ENCODE results near the gene HBG2.
"Not testable (repeated sequence)": the region's sequence is repeated elsewhere in the genome, so short reads cannot be mapped to it uniquely, and the experiment has no call there.

Gene HBG2

DNA sequence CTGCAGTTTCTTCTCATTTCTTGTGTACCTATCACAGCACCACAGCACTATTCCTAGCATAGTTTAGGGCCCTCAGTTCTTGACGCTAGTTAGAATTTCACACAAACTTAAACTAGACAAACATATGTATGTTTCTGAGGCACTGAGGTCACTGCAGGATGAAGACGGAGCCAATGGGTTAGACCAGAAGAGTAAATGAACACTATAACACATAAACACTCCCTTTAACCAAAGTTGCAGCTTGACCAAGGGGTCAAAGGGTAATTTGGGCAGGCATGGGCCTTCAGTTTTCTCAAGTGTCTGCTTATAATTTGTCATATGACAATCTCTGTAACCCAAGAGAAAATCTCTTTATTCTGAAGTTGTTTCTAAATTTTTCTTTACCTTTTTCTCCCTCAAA is 28.0 kb upstream of the HBG2 start:
- DNase-seq (ENCODE audit: low read depth in 1 of 2, low spot score in 1 of 2), result no peak

GRCh38 chr11:5281596-5281995 is 27.0 kb upstream of the HBG2 start:
- no peak for DNase-seq (ENCODE audit: low read depth in 1 of 2, low spot score in 1 of 2)

GRCh38 chr11:5280582-5281102 is 26.1 kb upstream of the HBG2 start:
- no peak for DNase-seq (ENCODE audit: low read depth in 1 of 2, low spot score in 1 of 2)

DNA sequence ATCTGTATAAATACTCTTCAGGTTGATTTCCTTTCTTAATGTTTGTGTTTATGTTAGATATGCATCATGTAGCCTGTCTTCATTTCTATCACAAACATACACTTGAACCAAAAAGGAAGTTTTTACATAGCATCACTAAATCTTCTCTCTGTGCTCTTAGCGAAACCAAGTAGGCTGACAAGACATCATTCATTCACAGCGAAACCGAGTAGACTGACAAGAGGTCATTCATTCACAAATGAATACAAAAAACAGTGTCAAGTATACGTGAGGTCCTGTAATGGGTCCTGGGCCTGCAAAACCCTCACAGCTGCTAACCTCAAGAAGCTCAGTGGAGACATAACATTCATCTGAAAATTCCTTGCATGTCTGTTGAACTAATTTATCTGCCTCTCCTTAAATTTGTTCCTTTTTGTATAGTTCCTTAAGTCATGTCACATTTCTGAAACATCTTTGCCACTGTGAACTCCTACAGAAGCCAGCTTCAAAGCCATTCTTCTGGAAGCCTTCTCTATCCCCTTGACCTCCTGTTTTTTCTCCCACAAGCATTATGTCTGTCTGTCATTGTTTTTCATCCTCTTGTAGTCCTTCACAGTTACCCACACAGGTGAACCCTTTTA is 25.0 kb upstream of the HBG2 start:
- DNase-seq (ENCODE audit: low read depth in 1 of 2, low spot score in 1 of 2), result no peak

DNA sequence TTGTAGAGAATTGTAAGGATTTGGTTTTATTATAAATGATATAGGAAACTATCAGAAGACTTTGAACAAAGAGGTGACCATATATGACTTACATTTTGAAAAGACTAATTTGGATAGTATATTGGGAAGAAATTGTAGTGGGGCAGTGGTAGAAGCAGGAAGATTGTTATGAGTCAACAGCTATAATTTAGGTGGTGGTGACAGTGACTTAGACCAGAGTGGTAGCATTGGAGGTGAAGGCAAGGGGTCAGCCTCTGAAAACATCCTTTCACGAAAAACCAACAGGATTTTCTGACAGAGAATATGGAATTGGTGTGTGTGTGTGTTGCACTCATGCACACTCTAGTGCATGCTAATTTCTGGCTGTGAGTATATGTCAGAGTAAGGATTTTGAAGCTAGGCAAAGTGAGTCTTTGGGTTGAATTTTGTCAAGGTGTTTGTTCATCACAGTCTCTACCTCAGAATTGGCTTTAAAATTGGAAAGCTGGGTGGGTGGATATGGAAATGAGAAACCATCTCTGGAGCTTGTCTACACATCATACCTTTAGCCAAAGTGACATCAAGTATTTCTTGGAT is 23.3 kb upstream of the HBG2 start:
- no peak for DNase-seq (ENCODE audit: low read depth in 1 of 2, low spot score in 1 of 2)

DNA sequence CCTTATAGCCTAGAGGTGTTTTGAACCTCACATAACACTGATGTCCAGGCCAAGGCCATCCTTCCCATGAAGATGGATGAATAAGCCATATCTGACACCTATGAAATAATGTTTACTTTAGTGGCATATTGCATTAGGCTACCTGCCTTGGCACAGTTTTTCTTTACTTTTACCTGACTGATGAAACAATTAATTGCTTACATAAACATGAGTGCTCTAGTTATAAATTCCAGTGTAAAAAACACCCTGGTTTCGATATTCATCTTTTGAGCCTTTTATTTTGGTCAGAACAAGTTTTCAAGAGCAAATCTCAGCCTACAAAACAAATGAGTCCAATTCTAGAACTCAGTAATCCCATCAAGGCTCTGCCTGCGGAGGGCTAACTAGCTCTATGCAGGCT is 22.1 kb upstream of the HBG2 start:
- DNase-seq (ENCODE audit: low read depth in 1 of 2, low spot score in 1 of 2), result no peak

GRCh38 chr11:5275369-5276110 is 21.0 kb upstream of the HBG2 start:
- DNase-seq (ENCODE audit: low read depth in 1 of 2, low spot score in 1 of 2), result no peak

DNA sequence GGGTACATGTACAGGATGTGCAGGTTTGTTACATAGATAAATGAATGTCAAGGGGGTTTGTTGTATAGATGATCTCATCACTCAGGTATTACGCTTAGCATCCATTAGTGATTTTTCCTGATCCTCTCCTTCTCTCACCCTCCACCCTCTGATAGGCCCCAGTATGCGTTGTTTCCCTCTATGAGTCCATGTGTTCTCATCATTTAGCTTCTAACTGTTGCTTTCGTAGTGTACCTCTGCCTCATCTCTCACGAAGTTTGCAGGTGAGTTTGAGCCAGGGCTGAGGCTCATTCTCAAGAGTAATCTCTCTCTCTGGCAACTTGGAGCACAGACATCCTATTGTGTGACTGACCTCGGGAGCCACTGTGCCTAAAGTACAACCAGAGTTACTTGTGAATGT is 19.8 kb upstream of the HBG2 start:
- DNase-seq (ENCODE audit: low read depth in 1 of 2, low spot score in 1 of 2), result no peak

- DNase-seq (ENCODE audit: low read depth in 1 of 2, low spot score in 1 of 2), result no peak
Observed at GRCh38 chr11:5272395-5273017, 17.9 kb upstream of the HBG2 start.

GRCh38 chr11:5269715-5270147 is 15.2 kb upstream of the HBG2 start, which contains the start of gene HBE1:
TSS of gene HBE1 (minus strand) at chr11:5269945. CDS start at chr11:5269890, 55 bp downstream.
- DNase-seq (ENCODE audit: low read depth in 1 of 2, low spot score in 1 of 2), result no peak

DNA sequence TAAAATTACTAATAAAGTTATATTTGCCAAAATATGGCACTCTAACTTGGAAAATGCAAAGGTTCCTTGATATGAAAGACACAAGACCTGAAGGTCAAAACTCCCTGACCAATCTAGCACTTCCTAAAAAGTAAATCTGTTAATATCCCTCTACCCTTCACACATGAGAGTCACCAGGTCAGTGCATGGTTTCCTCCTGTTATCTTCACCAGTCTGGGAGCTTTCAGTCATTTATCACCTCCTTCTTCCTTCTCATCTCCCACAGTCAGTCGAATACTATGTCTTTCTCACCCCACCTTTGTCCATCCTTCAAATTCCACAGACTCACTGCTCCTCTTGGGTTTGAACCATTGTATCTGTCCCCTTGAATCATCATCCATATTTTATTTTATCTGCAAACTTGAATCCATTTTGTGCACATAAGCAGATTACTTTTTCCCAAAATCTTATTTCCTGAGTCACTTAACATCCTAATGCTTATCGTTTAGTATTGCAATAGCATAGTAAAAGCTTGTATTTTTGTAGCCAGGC is 12.5 kb upstream of the HBG2 start:
- DNase-seq (ENCODE audit: low read depth in 1 of 2, low spot score in 1 of 2), result no peak

DNA sequence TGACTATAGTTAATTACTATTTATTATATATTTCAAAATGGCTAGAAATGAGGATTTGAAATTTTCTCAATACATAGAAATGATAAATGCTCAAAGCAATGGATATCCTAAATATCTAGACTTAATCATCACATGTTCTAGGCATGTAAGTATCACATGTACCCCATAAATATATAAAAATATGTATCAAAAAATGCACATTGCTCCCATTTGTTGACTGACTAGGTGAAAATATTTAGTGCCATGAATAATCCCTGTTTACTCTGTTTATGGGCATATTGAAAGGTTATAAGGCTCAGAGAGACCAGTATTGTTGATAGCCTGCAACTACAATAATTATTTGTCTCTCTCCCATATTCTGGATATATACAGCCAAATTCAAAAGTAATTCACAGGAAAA is 12.0 kb upstream of the HBG2 start:
- no peak for DNase-seq (ENCODE audit: low read depth in 1 of 2, low spot score in 1 of 2)

- DNase-seq (ENCODE audit: low read depth in 1 of 2, low spot score in 1 of 2), result no peak
Observed at GRCh38 chr11:5265832-5266231, 11.3 kb upstream of the HBG2 start.

DNA sequence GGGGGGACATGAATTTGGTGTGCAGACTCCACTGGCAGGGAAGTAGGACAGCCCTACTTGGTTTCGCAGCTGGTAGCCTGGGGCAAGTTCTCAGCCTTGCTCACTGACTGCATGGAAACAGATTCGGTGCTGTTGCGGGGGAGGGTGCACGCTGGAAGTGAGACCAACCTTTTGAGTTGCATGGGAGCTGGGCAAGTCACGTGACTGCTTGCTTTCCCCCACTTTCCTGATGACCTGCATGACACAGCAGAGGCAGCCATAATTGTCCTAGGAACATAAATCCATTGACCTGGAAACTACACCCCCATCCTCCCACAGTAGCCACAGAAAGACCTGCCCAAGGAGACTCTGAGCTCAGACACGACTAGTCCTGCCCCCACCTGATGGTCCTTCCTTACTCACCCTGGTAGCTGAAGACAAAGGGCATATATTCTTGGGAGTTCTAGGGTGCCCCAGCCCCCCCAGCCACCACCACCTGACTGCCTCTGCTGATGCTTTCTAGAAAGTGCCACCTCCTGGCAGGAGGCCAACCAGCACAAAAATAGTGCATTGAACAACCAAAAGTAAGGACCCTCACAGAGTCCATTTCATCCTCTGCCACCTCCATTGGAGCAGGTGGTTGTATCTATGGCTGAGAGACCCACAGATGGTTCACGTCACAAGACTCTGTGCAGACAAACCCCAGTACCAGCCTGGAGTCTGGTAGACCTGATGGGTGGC is 4.1 kb upstream of the HBG2 start:
- DNase-seq (ENCODE audit: low read depth in 1 of 2, low spot score in 1 of 2), result no peak

DNA sequence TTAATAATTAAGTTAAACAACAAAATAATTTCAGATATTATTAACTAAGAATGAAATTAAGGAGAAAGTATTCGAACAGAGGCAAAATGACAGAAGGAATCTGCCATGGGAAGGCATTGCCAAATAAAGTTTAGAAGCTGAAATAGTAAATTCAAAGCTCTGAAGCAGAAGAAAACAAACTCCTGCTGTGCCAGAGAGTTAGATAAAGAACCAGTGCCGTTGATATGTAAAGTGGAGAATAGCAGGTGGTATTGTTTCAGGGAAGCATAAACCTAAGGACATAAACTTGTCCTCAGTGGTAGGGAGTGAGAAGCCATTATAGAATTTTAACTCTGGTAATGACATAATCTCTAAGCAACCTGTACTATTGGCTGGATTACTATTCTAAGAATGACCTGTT is 2.7 kb upstream of the HBG2 start:
- no peak for DNase-seq (ENCODE audit: low read depth in 1 of 2, low spot score in 1 of 2)

DNA sequence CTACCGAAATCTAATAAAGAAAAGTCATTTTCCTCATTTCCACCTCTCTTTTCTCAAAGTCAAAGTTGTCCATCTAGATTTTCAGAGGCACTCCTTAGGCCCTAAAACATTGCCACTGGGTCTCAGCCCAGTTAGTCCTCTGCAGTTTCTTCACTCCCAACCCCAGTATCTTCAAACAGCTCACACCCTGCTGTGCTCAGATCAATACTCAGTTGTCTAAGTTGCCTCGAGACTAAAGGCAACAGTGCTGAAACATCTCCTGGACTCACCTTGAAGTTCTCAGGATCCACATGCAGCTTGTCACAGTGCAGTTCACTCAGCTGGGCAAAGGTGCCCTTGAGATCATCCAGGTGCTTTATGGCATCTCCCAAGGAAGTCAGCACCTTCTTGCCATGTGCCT is 558 bp downstream of the HBG2 start:
- not testable (repeated sequence) for DNase-seq (ENCODE audit: low read depth in 1 of 2, low spot score in 1 of 2)

DNA sequence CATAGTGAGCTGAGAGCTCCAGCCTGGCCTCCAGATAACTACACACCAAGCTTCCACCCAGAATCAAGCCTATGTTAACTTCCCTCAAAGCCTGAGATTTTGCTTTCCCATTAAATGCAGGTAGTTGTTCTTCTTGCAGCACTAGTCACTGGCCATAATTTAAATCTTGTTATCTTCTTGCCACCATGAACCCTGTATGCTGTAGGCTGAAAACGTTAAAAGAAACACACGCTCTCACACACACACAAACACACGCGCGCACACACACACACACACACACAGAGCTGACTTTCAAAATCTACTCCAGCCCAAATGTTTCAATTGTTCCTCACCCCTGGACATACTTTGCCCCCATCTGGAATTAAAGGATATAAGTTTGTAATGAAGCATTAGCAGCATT is 1.1 kb downstream of the HBG2 start:
- DNase-seq (ENCODE audit: low read depth in 1 of 2, low spot score in 1 of 2), result not testable (repeated sequence)

DNA sequence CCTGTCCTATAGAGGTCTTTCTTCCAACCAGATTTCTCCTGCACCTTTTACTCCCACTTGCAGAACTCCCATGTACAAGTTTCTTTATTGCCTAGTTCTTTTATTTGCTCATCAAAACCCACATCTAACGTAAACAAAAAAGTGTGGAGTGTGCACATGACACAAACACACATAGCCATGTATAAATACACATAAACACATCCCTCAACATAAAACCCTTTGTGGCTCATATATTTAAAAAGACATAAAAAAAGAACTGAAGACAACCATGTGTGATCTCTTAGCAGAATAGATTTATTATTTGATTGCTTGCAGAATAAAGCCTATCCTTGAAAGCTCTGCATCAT is 1.7 kb downstream of the HBG2 start:
- no peak for DNase-seq (ENCODE audit: low read depth in 1 of 2, low spot score in 1 of 2)

GRCh38 chr11:5252192-5252918 is 2.2 kb downstream of the HBG2 start:
- no peak for DNase-seq (ENCODE audit: low read depth in 1 of 2, low spot score in 1 of 2)

DNA sequence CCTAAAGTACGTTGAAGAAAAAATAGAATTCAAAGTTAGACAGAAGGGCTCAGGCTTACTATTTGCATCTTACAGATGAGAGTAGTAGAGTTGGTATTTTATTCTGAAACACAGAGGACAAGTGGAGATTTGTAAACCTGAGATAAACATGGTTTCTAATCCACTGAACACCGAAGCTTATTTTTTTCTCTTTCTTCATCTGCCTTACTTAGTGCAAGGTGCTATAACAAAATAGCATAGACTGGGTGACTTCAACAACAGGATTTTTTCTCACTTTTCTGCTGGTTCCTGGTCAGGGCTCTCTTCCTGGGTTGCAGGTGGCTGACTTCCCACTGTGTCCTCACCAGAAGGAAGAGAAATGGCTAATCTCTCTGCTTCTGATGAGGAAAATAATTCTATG is 2.8 kb downstream of the HBG2 start:
- no peak for DNase-seq (ENCODE audit: low read depth in 1 of 2, low spot score in 1 of 2)

All from activated T-helper 1 cell treated with anti-CD3 and anti-CD28 coated beads, Interleukin-2, amount 50 U/mL, for 16 hours (primary cell).